Inflammatory macrophage (primary cell): Measurements from ENCODE around the gene MCM10.
"Not testable (repeated sequence)": the region's sequence is repeated elsewhere in the genome, so short reads cannot be mapped to it uniquely, and the experiment has no call there.

Experiments used
- DNase-seq, 2 donors: peaks; one replicate each; pipeline ENCODE4 v3.0.0-alpha.2; 2020 to 2022

The MCM10 gene

DNA sequence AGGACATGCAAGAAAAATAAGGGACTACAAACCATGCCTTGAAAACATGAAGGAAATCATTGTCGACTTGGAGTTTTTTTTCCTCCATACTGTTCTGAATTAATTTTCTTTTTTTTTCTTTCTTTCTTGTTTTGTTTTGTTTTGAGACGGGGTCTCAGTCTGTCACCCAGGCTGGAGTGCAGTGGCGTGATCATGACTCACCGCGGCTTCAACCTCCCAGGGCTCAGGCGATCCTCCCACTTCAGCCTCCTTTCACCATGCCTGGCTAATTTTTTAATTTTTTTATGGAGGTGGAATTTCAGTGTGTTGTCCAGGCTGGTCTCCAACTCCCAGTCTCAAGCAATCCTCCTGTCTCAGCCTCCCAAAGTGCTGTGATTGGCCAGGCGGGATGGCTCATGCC, 61.2 kb downstream of the MCM10 start:
- DNase-seq: no peak

DNA sequence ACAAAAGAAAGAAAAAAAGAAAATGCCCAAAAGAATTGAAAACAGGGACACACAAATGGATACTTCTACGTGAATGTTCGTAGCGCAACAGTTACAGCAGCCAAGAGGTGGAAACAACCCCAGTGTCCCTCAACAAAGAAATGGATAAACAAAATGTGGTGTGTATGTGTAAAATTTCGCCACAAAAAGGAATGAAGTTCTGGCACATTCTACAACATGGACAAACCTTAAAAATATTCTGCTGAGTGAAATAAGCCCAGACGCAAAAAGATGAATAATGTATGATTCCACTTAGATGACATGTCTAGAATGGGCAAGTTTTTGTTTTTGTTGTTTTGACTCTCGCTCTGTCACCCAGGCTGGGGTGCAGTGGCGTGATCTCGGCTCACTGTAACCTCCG, 61.9 kb downstream of the MCM10 start:
- DNase-seq: no peak

GRCh38 chr10:13224210-13224995, 63.0 kb downstream of the MCM10 start:
- no peak for DNase-seq

DNA sequence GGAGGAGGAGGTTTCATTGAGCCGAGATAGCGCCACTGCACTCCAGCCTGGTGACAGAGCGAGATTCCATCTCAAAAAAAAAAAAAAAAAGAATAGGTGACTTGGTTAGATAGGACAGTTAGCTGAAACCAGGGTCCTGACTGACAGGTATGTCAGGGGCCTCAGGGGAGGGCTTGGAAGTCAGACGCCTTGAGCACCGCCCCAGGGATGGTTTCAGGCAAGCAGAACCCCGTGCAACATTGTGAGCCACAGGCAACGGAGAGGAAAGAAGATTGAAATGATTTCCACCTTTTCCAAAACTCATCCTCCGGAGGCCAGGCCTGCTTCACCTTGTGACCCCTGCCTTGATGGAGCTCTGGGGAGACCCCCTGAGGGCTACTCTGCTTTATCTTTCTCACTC, 64.2 kb downstream of the MCM10 start:
- DNase-seq: no peak

DNA sequence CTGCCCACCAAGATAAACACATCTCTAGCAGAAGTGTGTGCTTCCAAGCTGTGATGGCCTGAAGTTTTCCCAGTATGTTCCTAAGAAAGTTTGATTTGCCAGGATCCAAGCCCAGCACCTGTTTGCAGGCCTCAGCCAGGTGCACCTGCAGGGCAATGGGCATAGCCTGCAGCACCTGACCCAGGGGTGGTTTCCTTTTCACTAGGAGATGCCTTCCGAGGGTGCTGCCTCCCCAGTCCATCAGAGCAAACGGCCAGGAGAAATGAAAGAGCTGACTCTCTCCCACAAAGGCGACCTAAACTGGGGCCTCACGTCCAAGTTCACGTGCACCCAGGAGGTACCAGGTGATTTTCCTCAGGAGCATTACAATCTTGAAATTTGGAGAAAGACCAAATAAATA, 65.7 kb downstream of the MCM10 start:
- no peak for DNase-seq

GRCh38 chr10:13231190-13231589, 69.8 kb downstream of the MCM10 start:
- no peak for DNase-seq

GRCh38 chr10:13231808-13232207, 70.5 kb downstream of the MCM10 start:
- no peak for DNase-seq

DNA sequence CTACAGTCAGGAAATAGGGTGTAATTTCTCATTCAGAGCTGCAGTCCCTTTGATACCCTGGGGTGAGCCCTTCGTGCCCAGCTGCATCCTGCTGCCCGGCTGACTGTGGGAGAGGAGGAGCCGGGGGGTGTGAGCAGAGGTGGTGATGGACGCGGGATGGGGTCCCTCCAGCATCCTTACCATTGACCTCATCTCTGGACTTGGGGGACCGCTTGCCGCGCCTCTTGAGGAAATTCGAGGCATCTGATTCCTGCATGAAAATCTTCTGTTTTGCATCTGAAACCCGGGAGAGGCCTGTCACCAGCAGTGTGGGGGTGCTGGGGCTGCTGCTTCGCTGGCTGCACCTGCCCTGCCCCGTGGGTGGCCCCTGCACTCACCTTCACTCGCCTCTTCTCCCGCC, 72.0 kb downstream of the MCM10 start:
- DNase-seq: no peak

DNA sequence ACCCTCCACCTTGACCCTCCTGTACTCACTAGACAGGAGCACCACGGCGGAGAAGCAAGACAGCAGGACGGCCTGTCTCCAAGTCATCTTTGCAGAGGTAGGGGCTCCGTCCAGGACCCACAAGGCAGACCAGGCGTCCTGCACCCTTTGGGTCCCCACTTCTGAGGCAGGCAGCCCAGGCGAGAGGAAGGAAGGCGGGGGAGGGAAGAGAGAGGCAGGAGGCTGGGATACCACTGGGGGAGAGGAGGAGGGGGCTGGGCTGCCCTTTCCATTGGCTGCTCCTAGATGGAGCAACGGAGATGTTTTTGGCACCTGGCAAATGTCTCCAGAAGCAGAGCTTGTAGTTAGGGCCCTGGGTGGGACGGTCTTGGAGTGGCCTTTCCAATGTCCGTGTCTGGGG, 72.8 kb downstream of the MCM10 start, which contains the start of gene UCMA:
Gene UCMA (minus strand): TSS at position 203 of the 400 bp plus-strand sequence. CDS start 116 bp downstream, at position 87.
- DNase-seq: no peak

- not testable (repeated sequence) for DNase-seq
These were observed 73.4 kb downstream of the MCM10 start for GRCh38 chr10:13234736-13235135.

DNA sequence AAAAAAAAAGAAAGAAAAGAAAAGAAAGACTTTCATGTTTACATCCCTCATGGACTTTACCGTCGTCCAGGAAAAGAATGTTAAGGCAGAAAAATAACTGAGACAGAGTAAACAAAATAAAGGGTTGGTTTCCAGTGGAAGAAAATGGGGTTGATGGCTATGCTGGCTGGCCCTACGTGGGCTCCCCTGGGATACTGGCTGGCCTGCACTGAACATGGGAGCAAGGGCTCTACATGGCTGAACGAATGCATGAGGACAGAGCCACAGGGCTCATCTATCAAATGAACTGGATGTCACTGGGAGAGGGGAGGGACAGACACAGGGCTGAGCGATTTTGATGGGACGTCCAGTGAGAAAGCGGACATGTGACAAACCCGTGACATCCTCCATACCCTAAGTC, 75.3 kb downstream of the MCM10 start:
- no peak for DNase-seq

DNA sequence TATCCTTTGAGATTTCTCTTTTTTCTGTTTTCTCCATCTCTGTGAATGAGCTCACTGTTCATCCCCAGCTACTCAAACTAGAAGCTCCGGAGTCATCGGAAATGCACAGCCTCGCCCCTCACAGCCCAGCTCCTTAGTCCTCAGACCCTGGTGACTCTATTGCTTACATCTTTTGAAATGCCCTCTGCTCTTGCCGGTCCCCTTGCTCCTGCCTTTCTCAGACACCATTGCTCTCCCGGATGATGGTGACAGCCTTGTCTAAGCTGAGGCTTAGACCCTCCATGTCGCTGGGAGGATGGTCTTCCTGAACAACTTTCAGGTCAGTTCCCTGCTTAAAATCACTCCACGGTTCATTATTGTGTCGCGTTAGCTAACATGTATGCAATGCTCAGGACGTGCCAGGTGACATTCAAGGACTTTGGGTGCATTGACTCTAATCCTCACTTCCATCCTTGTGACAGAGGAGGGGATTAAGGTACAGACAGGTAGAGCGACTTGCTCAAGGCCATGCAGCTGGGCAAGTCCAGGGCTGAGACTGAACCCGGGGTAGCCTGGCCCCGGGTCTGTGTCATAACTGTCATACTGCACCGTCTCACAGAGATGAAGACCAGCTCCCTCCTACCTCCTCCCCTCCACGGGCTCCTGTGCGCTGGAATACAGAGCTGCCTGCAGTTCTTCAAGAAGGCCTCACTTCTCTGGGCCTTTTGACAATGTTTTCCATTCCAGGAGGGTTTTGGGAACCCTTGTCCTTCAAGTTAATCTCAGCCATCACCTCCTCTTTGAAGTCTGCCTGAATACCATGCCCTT, 77.1 kb downstream of the MCM10 start:
- DNase-seq: no peak

DNA sequence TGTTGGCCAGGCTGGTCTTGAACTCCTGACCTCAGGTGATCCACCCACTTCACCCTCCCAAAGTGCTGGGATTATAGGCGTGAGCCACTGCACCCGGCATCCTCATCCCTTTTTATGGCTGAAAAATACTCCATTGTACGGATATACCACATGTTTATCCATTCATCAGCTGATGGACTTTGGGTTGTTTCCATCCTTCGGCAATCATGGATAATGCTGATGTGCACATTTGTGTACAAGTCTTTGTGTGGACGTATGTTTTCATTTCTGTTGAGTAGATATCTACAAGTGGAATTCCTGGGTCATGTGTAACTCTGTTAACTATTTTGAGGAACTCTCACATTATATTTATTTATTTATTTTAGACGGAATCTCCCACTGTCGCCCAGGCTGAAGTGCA, 78.6 kb downstream of the MCM10 start:
- DNase-seq: no peak

GRCh38 chr10:13241613-13242012, 80.3 kb downstream of the MCM10 start:
- DNase-seq: no peak

- DNase-seq: not testable (repeated sequence)
These were observed 80.9 kb downstream of the MCM10 start for GRCh38 chr10:13242260-13242659.

DNA sequence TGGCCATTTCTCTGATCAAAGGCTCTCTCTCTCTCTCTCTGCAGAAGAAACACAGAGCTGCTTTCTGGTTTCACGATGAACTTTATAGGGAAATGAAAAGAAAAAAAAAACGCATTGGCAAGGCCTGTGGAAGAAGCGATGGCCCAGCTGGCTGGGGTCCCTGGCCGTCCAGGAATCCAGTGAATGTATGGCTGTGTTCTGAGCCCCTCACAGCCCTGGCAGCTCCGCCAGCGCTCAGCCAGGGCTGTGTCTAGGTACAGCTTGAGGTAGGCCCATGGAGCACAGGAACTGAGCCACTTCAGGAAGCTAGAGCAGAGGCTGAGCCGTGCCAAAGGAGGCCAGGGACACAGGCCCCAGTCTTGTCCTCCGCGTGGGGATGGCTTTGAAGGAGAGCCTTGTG, 85.9 kb downstream of the MCM10 start:
- no peak for DNase-seq

GRCh38 chr10:13247784-13248183, 86.4 kb downstream of the MCM10 start:
- no peak for DNase-seq

GRCh38 chr10:13253726-13254125, 92.4 kb downstream of the MCM10 start:
- DNase-seq: no peak

GRCh38 chr10:13256627-13257026, 95.3 kb downstream of the MCM10 start:
- no peak for DNase-seq

DNA sequence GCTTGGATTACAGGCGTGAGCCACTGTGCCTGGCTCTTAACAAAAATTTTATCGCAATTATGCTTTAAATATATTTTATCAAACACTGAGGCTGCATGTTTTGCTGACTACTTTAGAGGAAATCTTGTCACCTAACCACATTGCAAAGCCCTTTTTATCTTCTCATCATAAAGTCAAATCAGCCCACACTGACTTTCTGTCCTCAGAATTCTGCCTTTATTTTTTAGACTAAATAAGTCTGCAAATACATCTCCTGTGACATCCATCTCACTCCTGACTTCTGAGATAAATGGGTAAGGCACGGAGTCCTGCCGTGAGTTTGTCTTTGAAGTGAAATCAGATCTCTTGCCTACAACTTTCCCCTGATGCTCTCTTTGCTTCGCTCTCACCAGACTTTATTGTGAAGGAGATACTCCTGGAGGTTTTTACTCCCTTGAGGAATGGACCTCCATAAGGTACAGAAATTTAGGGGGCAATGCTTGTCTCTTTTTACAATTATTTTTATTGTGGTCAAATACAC, 96.3 kb downstream of the MCM10 start:
- no peak for DNase-seq
